Midbrain (tissue), 1 donor: ENCODE data around the gene FOSL2.

Source experiments
- DNase-seq: peaks from one replicate; lab custom pipeline; 2025; lab: John Stamatoyannopoulos, UW

FOSL2 gene

DNA sequence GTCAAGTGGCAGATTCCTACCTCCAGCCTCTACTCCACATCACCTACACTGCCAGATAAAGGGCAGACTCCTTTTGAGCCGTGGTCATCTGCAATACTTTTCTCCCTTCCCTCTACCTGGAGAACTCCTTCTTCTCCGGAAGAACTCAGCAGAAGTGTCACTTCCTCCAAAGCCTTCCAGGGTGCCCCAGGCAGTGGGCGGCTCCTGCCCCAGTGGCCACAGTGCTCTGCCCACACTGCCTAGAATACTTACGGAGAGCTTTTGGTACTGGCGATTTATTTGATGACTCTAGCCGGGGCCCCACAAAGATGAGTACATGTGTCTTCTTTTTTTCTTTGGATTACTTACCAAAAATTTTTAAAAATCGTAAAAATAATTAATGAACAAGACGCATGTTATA lies 39.7 kb downstream of the FOSL2 start:
- no peak for DNase-seq

DNA sequence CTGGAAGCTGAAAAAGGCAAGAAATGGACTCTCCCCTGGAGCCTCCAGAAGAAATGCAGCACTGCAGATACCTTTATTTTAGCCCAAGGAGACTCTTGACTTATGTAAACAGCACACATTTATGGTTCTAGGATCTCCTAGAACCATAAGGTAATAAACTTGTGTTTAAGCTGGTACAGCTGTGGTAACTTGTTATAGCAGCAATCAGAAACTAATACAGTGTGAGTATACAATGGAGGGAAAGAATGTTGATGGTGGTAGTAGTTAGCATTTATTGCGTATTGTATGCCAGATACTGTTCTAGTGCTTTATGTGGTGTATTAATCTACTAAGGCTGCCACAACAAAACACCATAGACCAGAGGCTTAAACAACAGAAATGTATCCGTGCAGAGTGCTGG lies 40.6 kb downstream of the FOSL2 start:
- DNase-seq: no peak

DNA sequence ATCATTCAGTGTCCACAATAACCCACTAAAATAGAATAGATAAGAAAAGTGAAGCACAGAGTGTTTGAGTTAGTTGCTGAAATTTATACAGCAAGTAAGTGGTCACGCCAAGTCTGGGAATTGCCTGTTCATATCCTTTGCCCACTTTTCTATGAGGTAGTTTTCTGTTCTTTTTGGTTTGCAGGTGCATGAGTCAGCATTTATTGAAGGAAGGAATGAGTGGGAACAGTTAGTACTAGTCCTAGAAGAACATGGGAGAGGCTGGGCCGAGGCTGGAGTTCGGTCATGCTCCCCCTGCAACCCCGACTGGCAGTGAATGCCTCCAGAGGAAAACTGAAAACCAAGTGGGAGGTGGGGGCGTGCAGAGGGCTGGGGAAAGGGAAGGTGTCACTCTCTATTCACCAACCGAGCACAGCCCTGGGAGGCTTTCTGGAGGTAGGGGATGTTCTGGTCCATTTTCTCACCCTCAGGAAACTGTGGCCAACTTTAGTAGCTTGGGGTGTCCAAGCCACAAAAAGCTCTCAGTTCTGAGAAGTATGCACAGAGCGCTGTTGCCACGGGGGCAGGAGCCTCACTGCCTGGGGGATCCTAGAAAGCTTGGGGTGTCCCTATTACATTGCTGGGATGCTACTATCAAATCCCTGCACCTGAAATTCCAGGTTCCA lies 41.4 kb downstream of the FOSL2 start:
- no peak for DNase-seq

DNA sequence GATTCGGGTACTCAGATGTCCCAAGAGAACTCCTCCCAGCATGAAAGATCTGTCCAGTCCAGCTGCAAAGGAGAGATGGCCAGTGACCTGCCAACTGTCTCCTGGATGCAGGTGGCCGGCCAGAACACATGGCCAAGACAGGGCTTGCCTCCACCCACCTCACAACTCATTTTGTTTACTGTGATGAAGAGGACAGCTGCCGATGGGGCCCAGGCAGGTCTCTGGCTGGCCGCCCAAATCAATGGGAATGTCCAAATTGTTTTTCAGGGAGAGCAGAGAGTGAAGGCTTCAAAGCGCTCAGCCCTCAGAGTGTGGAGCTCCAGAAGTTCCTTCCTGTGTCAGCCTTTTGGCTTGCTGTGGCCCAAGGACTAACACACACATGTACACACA lies 41.9 kb downstream of the FOSL2 start:
- no peak for DNase-seq

DNA sequence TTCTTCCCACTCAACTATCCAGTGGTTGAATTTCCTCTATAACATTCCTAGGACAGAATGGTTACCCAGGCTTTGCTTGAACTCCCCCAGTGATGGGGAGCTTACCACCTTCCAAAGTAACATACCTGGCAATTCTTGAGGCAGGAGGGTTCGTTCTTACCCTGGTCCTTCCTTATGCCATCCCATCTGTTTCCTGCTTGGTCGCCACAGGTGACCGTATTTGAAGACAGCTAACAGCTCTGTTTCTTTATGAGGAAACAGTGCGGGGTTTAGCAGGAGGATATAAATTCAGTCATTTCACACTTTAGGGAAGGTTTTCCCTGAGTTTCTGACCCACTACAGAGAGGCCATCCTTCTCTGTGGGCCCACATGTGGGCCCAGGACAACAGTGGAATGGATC lies 42.6 kb downstream of the FOSL2 start:
- DNase-seq: no peak

DNA sequence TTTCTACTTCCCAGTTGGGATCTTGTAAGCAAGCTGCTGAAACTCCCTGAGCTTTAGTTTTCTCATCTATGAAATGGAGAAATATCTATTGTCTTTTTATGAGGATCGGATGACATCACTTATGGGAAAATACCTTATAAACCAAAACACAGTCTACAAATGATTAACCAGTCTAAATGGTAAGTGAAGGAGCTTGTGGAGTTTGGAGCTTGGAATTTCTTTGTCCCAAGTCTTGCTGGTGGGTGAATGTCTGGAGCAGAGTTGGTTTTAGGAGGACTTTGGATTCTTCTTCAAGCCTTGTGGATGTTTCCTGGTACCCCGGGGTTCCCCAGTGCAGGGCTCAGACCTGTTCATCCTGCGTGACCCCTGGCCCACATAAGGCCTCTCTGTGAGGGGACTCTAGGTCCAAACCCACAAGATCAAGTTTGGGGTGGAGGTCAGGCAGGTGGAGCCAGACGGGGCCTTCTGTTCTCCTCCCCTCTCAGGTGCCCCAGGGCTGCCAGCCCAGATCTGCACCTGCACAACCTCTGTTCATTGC lies 43.2 kb downstream of the FOSL2 start:
- DNase-seq: no peak

DNA sequence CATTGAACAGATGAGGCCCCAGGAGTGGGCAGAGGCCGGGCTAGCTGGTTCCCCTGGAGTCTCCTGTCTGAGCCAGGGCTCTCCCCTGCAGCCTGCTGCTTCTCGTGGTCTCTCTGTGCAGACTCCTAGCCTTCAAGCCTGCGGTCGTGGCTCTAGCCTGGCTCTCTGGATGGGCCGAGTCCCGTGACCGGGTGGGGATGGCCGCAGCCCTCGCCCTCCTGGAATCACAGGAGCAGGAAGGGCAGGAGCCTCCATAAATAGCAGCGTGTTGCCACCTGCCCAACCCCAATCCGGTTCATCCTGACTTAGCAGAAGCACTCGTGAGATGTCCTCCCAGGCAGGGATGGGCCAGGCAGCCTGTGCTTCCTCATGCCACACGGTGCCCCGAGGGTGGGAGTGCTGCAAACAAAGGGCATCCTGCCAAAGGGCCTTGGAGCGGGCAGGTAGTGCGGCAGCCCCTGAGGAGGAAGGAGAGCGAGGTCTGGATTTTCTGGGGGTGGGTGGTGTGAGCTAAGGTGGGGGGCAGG lies 43.9 kb downstream of the FOSL2 start:
- no peak for DNase-seq

DNA sequence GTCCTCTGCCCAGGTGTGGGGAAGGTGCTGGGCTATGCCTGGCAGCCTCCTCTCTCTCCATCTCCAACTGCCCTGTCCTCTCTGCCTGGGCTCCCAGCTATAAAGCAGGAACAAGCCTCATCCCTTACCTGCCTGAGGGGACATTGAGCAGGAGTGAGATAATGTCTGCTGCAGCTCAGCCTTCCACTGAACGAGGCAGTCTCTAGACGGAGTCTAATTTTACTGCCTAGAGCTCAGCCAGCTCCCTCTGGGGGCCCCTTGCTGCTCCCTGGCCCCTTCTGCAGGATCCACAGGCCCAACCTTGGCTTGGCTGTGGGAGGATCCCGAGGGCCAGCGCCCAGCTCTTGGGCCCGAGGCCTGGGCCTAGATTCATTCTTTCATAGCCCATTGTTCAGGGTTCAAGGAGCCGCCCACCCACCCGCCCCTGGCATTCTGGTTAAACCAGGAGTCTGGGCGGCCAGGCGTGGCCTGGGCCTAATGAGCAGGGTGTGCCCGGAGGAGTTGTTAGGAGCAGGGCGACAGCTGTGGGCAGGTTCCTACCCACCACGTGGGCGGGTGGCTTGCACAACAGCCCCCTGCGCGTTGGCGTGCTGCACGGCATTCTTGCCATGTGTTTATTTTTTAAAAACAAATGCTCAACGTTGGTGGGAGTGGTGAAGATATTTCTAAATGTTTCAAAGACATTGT lies 44.6 kb downstream of the FOSL2 start:
- no peak for DNase-seq

DNA sequence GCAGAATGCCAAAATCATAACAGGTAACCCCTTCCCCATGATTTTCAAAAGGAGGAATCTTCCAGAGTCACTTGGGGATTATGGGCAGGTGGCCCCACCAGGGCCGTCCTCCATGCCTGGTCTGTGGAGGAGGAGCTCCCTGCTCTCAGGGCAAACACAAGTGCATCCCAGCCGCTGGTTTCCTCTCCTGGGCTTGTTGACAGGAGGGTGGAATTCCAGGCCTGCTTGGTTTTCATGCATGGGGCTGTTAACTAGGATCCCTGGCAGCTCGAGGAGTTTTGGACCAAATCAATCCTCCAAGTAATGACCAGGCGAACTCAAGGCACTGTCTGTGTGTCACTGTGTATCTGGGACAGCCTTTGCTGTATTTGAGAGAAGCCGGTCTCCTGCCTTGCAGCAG lies 45.3 kb downstream of the FOSL2 start:
- no peak for DNase-seq

DNA sequence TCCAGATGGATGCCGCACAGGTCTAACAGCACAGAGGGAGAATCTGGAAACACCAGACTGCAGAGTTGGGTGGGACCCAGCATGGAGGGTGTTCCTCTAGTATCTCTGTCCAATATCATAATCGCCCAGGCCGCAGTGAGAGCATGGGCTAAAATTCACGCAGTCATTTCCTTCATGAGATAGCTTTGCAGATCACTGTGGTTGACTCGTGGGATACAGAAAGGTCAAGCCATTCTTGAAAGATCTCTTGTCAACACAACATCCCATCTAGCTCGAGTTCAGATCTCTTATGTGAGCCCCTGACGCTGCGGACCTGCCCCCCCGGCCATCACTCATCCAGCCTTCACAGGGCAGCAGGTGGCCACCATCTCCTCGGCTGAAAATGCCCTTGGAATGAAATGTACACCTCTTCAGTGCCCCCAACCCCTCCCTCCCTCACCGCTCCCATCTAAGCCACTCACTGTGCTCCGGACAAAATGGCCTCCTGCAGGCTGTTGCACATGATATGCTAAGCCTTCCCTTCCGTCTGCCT lies 45.9 kb downstream of the FOSL2 start:
- DNase-seq: no peak

DNA sequence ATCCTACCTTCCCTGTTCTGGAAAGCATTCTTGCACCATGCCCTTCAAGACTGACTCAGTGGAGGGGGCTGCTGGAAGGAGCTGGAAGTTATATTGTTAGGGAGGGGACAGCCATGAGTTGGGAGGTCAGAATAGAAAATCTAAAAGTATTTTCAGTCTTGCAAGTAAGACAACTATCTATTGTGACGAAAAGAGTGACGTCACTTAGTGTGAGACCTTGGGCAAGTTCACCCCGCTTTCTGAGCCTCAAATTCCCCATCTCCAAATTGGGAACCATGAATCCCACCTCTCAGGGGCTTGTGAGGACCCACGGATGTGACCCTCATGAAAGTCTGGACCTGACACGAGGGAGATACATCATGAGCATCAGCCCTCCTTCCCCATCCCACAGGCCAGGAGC lies 46.5 kb downstream of the FOSL2 start:
- DNase-seq: no peak

DNA sequence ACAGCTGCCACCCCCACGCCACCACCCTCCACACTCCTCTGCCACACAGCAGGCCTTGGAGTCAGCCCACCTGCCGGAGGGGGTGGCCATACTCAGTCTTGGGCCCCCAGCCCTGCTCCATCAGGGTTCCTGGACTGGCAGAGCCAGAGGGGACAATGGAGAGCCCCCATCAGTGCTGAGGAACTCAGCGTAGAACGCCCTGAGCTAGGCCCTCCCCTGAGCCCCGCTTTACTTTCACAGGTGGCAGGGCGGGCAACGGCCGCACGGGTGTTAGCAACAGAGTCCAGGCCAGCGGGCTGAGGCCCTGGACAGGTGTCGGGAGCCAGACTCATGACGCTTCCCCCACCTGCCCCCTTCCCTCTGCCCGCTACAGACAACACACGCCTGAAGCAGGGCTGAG lies 47.1 kb downstream of the FOSL2 start:
- DNase-seq: no peak

DNA sequence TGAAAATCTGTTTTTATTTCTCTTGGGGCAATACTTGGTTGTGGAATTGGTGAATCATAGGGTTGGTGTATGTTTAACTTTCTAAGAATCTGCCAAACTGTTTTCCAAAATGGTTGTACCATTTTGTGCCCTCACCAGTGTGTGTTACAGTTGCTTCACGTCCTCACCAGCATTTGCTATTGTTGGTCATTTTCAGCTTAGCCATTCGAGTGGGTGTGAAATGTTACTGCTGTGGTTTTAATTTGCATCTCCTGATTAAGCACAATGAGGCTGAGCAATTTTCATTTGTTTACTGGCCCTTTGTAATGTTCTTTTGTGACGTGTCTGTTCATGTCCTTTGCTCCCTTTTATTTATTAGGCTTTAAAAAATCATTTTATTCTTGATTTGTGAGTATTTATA lies 49.7 kb downstream of the FOSL2 start:
- no peak for DNase-seq

DNA sequence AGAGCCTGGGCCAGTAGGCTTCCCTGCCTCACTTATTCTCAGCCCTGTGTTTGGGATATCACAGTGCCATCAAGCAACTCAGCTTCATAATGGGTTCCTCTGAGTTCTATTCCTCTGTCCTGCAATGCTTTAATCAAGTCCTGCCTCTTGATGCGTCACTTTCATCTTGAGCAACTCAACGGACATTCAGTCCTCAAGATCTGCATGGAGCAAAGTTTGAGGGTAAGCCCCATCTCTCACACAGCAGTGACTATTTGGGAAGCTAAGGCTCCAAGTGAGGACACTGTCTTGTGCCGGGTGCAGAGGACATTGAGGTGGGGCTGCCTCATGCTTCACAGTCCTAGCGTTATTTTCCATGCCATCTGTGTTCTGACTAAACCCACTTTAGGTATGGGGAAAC lies 52.3 kb downstream of the FOSL2 start:
- DNase-seq: no peak

DNA sequence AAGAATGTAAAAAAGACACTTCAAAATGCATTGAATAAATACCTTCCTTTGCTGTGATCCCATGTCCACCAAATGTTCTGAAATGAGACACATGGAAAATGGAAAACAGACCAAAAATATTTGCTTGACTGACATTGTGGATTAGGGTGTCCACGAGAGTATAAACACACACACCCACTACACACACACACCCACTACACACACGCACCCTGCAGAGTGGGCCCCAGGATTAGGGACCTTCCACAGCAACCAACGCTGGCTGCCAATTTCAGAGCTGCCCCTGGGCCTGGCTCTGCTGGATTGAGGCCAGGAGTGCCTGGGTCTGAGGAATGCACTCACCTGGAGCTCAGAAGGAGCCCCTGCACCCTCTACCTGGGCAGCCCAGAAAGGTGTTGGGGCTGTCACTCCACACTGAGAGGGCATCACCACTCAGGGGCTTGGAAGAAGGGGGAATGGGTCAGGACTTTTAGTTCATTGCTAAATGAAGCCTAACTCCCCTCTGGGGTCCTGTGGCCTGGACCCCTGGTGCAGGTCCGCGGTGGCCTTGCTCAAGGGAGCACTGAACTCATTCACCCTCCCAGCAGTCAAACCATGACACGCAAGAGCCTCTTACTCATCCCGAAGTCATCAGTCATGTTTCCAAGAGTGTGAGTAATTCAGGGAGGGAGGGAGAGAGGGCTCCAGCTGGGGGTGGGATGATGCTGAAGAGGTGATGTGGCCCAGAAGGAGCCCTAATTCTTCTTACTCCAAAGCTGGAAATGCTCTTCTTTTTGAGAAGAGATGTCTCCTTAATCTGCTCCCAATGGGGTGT lies 53.0 kb downstream of the FOSL2 start:
- DNase-seq: no peak

DNA sequence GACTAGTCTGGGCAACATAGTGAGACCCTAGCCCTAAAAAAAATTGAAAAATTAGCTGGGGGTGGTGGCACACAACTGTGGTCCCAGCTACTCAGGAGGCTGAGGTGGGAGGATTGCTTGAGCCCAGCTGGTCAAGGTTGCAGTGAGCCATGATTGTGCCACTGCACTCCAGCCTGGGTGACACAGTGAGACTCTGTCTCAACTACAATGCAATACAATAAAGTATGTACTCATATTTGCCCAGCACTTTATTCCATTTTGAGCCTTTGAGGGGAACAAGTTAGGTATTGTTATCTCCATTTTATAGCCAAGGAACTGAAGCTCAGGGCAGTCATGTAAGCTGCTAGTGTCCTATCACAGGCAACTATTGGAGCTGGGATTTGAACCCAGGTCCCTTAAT lies 53.9 kb downstream of the FOSL2 start:
- no peak for DNase-seq

DNA sequence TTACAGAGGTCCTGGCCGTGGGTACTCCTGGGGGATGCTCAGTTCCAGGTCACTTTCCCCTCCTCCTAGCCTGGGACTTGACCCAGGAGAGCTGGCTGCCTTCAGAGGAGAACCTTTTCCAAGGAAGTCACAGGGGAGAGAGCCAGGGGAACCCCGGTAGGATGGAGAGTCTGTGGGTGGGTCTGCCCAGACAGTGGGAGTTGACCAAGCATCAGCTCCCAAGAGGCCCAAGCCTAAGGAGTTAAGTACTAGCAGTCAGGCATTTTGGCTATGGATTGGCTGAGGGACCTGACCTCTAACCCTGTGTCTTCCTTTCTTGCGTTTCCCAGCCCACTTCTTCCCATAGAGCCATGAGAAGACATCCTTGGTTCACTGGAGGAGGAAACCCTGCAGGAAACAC lies 54.4 kb downstream of the FOSL2 start:
- no peak for DNase-seq

DNA sequence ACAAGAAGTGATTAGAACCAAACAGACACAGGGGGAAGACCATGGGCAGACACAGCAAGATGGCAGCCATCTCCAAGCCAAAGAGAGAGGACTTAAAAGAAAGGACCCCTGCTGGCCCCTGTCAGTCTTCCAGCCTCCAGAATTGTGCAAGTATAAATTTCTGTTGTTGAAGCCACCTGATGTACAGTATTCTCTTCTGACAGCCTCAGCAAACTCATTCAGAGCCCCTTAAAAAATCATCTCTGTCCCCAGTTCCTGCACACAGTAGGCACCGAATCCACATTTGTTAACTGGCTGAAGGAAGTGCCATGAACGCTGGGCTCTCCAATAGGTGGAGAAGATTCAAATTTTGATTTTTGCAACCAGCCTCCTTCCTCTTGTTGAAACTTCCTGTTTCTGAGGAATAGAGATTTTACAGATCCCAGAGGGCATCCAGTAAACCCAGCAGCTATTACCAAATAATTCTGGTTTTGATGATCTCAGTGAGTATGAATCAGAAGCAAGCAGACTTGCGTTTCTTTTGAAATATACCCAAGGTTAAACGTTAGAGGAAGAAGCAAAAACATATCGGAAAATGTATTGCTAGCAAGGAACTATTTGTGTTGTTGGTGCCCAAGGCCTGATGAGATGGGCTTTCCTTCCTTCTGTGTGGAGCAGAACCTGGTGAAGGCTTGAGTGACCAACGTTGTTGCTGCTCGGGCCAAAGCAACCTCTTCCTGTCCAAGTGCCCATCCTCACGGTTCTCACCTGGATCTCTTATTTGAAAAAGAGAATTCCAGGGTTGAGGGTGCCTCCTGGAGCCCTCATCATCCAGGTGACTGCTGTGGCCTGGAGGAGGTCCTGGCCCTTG lies 55.5 kb downstream of the FOSL2 start:
- peak; percentile 4 for DNase-seq

DNA sequence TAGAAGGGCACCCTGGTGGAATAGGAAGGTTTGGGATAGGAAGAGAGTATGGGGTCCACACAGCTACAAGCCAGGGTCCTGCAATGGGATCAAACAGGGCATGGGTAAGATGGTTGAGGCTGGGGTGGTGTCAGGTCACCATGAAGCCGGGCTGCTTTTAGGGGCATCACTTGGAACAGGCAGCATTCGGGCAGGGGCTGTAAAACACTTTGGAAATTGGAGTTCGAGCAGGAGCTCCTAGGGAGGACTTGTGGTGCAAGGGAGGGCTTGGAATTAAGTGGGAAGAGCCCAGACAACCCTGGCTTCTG lies 56.1 kb downstream of the FOSL2 start:
- no peak for DNase-seq

DNA sequence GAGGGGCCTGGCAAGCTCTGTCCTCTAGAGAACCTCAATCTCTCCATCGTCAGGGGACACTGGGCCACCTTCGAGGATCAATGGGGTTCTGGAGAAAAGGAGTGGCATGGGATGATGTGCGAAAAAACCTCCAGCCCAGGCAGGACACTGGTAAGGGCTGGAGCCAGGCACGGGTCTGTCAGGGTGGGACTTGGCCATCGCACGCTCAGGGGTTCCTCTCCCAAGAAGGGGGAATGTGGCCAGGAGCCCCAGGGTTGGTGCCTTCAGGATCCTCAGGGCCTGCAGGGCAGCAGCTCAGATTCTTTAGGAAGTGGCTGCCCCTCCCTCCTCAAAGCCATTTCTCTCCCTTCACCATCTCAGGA lies 56.4 kb downstream of the FOSL2 start:
- no peak for DNase-seq

DNA sequence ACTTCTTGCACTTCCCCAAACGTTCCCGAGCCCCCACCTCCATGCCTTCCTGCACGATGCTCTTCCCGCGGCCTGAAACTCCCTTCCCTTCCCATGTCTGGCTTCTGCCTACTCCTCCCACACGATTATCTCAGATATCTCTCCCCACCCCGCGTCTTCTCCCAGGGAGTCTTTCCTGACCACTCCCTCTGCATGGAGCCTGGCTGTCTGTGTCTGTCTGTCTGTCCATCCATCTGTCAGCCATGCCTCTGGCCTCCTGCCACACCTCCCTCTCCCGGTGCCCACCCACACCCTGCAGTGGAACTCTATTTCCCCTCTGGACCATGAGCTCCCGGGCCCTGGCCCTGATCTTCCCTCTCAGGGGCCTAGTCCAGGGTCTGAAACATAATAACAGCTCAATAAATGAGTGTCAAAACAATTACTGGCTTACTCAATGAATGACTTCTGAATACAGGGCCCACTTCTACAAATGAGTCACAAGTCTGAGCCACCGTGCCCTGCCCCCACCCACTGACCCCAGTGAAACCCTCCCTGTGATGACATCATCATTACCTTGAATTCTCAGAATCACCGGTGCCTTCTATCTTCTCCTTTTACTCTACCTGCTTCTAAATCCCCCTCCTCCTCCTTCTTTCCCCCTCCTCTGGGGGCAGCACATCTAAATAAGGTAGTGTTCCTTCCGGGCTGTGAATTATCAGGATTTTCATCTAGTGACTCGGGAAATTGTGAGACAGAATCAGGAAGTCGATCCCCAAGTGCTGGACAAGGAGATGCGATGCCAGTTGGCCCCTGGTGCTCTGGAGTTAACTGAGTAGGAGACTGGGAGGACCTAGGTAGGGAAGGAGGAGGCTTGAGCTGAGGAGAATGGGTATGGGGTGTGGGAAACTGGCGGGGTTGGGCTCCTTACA lies 57.1 kb downstream of the FOSL2 start:
- DNase-seq: no peak
